GM10266 (cell line): ENCODE measurements around the gene LDLRAD4.

Source experiments
- DNase-seq: peaks from one replicate; pipeline ENCODE4 v3.0.0; 2012; ENCODE audit errors: extremely low spot score
- CTCF ChIP-seq: IDR thresholded peaks from 2 replicates; pipeline ENCODE4 v1.5.1; 2012; ENCODE audit warnings: mild to moderate bottlenecking, low read depth; ENCODE audit not compliant: control insufficient read depth, insufficient read depth; ENCODE audit errors: missing control alignments

LDLRAD4 gene

GRCh38 chr18:13354402-13354801, 135.8 kb downstream of the LDLRAD4 start:
- TF ChIP-seq CTCF, result no peak
- no peak for DNase-seq

- DNase-seq, result peak; percentile 1
- TF ChIP-seq CTCF, result no peak
Observed at GRCh38 chr18:13356032-13356431, 137.5 kb downstream of the LDLRAD4 start.

- no peak for DNase-seq
- TF ChIP-seq CTCF, result no peak
Observed at GRCh38 chr18:13357289-13357688, 138.7 kb downstream of the LDLRAD4 start.

GRCh38 chr18:13359210-13359609, 140.7 kb downstream of the LDLRAD4 start:
- DNase-seq, result peak; percentile 2
- TF ChIP-seq CTCF, result no peak

- DNase-seq, result no peak
Observed at GRCh38 chr18:13361431-13361830, 142.9 kb downstream of the LDLRAD4 start.

GRCh38 chr18:13362051-13362450, 143.5 kb downstream of the LDLRAD4 start:
- DNase-seq, result no peak
- TF ChIP-seq CTCF, result no peak

More at GRCh38 chr18:13361431-13361830, 142.9 kb downstream of the LDLRAD4 start:
- TF ChIP-seq CTCF, result no peak

GRCh38 chr18:13362607-13363006, 144.0 kb downstream of the LDLRAD4 start:
- no peak for TF ChIP-seq CTCF
- DNase-seq, result no peak
